Prostate gland (tissue), 2 donors: ENCODE results near the gene MPST. TPM values are rescaled to one million over a fixed set of nuclear protein-coding genes. Genes with fewer than 3 reads are reported as not detected.
A peak's percentile ranks its signal among the peaks of the same experiment; 100 is the strongest.

Experiments used
- DNase-seq: peaks from one replicate; pipeline ENCODE4 v3.0.0-alpha.2; 2019; ENCODE audit warnings: low spot score
- H3K27ac ChIP-seq, 2 donors: fragments of 200-600 bp; sonication (generic); 2 replicates each; pipeline ENCODE4 v1.5.1; 2017 to 2019
- H3K27me3 ChIP-seq: fragments of 200-600 bp; sonication (generic); replicated peaks from 2 replicates; pipeline ENCODE4 v1.5.1; 2019; ENCODE audit not compliant: insufficient read depth
- H3K36me3 ChIP-seq, 2 donors: fragments of 200-600 bp; sonication (generic); 1 replicate in 1 of 2; 2 replicates in 1 of 2; pipeline versions ENCODE4 v1.5.1 to v1.8.1; 2017 to 2019
- H3K4me1 ChIP-seq: fragments of 200-600 bp; sonication (generic); replicated peaks from 2 replicates; pipeline ENCODE4 v1.5.1; 2019
- H3K4me3 ChIP-seq, 2 donors: fragments of 200-600 bp; sonication (generic); 2 replicates each; pipeline ENCODE4 v1.5.1; 2017 to 2019
- H3K9me3 ChIP-seq: fragments of 200-600 bp; sonication (generic); 2 replicates; pipeline ENCODE4 v1.5.1; 2017
- POLR2A ChIP-seq: fragments of 450-650 bp; IDR thresholded peaks from one replicate; pipeline ENCODE4 v1.6.1; 2016; ENCODE audit warnings: antibody characterized with exemption, mild to moderate bottlenecking
- POLR2AphosphoS5 ChIP-seq: sonication (generic); formaldehyde crosslinking; IDR thresholded peaks from one replicate; pipeline ENCODE4 v1.6.1; 2017; ENCODE audit warnings: antibody characterized with exemption
- WGBS: methylation state at CpG from one replicate; pipeline ENCODE4 v1.1.5; 2018; 5-methylcytosine and 5-hydroxymethylcytosine counted together
- intact Hi-C: fragments of 100-400 bp; cut with DNase I; formaldehyde crosslinking; loops from one replicate; pipeline ENCODE4 v1.14.2; 2022
- total RNA-seq, 2 donors: library from RNA; depleted of rRNA; stranded (reverse); fragments of >200 nt; gene quantifications; one replicate each; pipeline ENCODE4 v1.1.0, GENCODE V29; 2016
- TF ChIP-seq, protein P1 (sequence below), 4 experiments: fragments of 200-600 bp in 2 of 4; fragments of 450-650 bp in 2 of 4; sonication (generic) in 2 of 4; IDR thresholded peaks; 1 replicate in 3 of 4; 2 replicates in 1 of 4; pipeline ENCODE4 v1.5.1; 2016 to 2019; ENCODE audit warnings: antibody characterized with exemption in 4 of 4, mild to moderate bottlenecking in 2 of 4, moderate library complexity in 2 of 4

The MPST gene
- total RNA-seq: 100 to 1,000 TPM; 136 to 192 TPM

DNA sequence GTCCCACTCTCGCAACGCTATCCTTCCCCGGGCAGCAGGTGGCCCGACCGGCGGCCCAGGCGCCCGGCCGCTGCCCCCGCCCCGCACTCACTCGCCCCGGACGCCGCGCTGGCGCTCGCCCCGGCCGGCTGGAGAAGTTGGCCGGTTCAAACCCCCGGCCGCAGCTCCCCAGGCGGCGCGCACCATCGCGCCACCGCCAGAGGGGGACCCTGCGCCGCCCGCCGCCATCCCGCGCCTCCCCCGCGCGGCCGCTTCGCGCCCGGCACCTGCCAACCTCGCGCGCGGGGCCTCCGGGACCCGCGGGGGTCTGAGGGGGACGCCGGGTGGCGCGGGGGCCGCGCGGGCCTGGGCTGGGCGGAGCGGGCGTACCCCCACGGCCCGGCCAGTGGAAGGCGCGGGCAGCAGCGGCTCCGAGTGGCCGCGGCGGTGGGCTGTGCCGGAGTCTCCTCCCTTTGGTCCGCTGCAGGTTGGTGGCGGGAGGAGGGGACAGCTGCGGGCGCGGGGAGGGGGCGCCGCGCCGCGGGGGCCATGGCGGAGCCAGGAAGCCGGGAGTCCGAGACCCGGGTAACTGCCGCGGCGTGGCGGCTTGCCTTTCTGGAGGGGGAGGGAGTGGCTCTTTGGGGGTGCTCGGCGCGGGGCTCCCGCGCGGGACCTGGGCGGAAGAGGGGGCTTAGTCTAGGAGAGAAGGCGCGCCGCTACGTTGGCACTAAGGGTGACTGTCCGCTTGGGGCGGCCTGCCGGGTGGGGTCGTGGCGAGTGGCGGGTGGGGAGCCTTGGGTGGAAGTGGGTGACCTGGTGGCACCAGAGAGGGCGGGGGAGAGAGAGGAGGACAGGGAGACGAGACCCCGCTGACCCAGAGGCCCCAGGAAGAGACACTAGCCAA, at the start of gene MPST, which contains the start of gene TST:
TSS of gene MPST (plus strand) at position 434 of the 883 bp plus-strand sequence. CDS start at position 529, 95 bp downstream.
TSS of gene TST (minus strand) at position 139 of the 883 bp plus-strand sequence. CDS start 715 bp downstream, outside the sequence.
- WGBS: under 1% methylated on average over 62 of the region's 107 CpGs

DNA sequence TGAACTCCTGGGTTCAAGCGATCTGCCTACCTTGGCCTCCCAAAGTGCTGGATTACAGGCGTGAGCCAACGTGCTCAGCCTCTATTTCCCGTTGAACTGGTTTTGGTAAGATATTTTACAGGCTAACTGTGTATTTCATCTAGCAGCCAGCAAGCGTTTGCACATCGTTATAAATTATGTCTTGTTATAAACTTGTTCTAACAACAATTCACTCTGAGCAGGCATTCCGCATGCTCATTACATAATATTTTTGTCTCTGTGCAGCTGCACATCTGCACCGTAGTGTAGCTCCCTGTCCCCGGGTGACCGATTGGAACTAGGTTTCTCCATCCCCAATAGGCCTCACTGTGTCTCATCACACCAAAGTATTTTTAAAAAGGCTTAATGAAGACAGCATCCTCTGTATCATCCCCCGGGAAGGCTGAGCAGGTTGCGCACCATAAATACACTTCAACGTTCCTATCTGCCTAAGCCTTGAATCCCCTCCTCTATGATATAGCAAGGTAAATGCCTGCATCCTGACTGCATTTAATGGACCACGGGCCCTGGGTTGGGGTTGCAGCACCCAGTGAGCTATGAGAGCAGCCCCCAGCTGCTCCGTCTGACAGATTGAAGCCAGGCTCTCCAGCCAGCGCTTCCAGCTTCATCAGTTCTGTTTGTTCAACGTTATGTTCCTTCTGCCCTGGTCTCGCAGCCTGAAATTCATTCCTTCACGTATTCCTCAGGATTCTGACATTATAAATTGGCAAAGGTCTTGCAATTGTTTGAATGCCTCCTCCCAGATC, 48.0 kb upstream of the MPST start:
- Histone ChIP-seq H3K4me1 (peaks cover 4% of the 10 kb centered on the region), H3K36me3 (no peaks in the 10 kb centered on the region), H3K9me3 (no peaks in the 10 kb centered on the region), H3K27ac (peak overlapping the region; percentile 41 to 56), H3K27me3 (no peaks in the 10 kb centered on the region), H3K4me3 (no peak overlapping the region)
- DNase-seq: peak; percentile 74
- WGBS: 35% methylated on average over 19 of the region's 19 CpGs
- intact Hi-C loops: no loop called here
- TF ChIP-seq, protein P1, sequence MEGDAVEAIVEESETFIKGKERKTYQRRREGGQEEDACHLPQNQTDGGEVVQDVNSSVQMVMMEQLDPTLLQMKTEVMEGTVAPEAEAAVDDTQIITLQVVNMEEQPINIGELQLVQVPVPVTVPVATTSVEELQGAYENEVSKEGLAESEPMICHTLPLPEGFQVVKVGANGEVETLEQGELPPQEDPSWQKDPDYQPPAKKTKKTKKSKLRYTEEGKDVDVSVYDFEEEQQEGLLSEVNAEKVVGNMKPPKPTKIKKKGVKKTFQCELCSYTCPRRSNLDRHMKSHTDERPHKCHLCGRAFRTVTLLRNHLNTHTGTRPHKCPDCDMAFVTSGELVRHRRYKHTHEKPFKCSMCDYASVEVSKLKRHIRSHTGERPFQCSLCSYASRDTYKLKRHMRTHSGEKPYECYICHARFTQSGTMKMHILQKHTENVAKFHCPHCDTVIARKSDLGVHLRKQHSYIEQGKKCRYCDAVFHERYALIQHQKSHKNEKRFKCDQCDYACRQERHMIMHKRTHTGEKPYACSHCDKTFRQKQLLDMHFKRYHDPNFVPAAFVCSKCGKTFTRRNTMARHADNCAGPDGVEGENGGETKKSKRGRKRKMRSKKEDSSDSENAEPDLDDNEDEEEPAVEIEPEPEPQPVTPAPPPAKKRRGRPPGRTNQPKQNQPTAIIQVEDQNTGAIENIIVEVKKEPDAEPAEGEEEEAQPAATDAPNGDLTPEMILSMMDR (IDR thresholded peaks at IDR 0.05): peak in 2 of 4 experiments; percentile 12 to 35
- TF ChIP-seq POLR2A (no peak), POLR2AphosphoS5 (peak; percentile 97)

More for the DNA sequence above, at the start of gene MPST, which contains the start of gene TST:
- Histone ChIP-seq H3K4me1 (peaks cover 16% of the 10 kb centered on the region), H3K27me3 (no peaks in the 10 kb centered on the region), H3K27ac (peak within 1 kb of the TSS; percentile 91 to 94), H3K9me3 (no peaks in the 10 kb centered on the region), H3K36me3 (peaks cover 0 to 3% of the 10 kb centered on the region in 2 donors), H3K4me3 (peak within 1 kb of the TSS; percentile 93 to 94)
- intact Hi-C loops: no loop called here
- TF ChIP-seq POLR2A: peak; percentile 69
- TF ChIP-seq, protein P1 (IDR thresholded peaks at IDR 0.05): peak in 2 of 4 experiments; percentile 12 to 78
- TF ChIP-seq POLR2AphosphoS5: peak; percentile 21
- DNase-seq: peak; percentile 75

DNA sequence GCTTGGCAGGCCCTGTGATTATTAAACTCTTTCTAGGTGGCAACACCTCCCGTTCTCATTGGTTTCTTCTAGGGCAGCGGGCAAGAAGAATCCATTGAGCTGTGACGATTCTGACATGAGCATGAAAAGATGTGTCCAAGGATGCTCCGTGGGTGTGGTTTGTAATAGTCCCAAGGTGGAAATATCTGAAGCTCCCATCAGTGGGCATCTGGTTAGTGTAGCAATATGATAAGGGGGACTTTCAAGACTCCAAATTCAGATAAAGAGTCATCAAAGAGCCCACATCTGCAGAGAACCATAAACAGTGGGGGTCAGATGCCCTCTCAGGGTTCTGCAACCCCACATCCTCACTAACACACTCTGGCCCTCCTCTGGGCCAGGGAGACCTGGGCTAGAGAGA, 42.9 kb upstream of the MPST start:
- no peaks in the 10 kb centered on the region for H3K27me3 ChIP-seq
- H3K36me3 ChIP-seq: no peaks in the 10 kb centered on the region
- peaks cover 9% of the 10 kb centered on the region for H3K4me1 ChIP-seq
- H3K4me3 ChIP-seq: no peak overlapping the region
- intact Hi-C loops: loop anchor here (5.0 kb wide), 2 partner anchors 119 to 194 kb away; no protein-coding TSS in a partner anchor
- no peak for DNase-seq
- WGBS: 95% methylated on average over 4 of the region's 4 CpGs
- TF ChIP-seq POLR2A (no peak), POLR2AphosphoS5 (no peak)
- TF ChIP-seq, protein P1 (IDR thresholded peaks at IDR 0.05): no peak
- H3K27ac ChIP-seq: no peak overlapping the region
- H3K9me3 ChIP-seq: no peaks in the 10 kb centered on the region

DNA sequence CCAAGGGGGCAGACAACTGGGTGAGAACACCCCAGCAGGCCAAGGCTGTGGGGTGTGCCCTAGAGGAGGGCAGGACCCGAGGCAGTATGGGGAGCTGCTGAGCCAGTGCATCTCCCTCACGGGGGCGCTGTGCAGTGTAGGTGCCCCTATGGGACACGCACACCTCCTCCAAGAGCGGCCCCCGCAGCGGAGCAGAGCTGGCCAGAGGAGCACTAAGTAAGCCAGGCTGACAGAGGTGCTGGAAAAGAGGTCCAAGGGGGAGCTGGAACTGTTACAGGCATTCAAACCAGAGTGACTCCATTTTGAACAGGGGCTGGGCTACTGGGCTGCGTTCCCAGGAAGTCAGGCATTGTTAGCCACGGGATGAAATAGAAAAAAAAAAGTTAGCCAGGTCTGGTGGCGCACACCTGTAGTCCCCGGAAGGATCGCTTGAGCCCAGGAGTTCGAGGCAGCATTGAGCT, 42.1 kb upstream of the MPST start:
- H3K36me3 ChIP-seq: no peaks in the 10 kb centered on the region
- TF ChIP-seq, protein P1 (IDR thresholded peaks at IDR 0.05): no peak
- TF ChIP-seq POLR2A (no peak), POLR2AphosphoS5 (no peak)
- no peaks in the 10 kb centered on the region for H3K9me3 ChIP-seq
- no peaks in the 10 kb centered on the region for H3K27me3 ChIP-seq
- DNase-seq: peak; percentile 17
- 40% methylated on average over 13 of the region's 13 CpGs for WGBS
- peaks cover 5% of the 10 kb centered on the region for H3K4me1 ChIP-seq
- intact Hi-C loops: loop anchor here (5.0 kb wide), 2 partner anchors 120 to 195 kb away; no protein-coding TSS in a partner anchor
- no peak overlapping the region for H3K27ac ChIP-seq
- peak overlapping the region in 1 of 2 donors; percentile 25 for H3K4me3 ChIP-seq
